ENCODE results near the gene KCNH2. TPM values are rescaled to one million over a fixed set of nuclear protein-coding genes. Genes with fewer than 3 reads are reported as not detected.

The KCNH2 gene
- total and polyA plus RNA-seq, 4 donors = 0.18 to 74.6 (median 0.33) TPM; not detected in 1

DNA sequence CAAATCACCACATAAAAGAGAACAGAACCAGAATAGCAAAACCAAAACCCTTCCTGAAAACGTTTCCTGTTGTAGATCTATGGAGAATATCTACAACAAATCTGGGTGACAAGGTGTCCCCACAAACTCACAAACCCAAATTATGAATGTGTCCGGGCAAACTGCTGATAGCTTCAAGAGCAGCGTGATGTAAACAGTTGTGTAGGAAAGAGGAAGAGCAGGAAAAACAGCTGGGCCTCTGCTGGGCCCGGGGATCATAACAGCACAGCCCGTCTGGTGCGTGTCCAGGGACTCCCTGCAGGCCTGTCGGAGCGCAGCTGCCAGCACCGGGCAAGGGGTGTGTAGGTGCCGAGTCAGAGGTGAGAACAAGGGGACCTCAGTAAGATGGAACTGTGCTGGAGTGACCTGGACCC, 53.7 kb downstream of the KCNH2 start:
- H3K27me3 ChIP-seq (ENCODE audit: control insufficient read depth in 4 of 4, insufficient read depth in 4 of 4, low read length in 3 of 4) = peaks cover 0 to 7% (median 0%) of the 10 kb centered on the region in 4 donors
- 64% methylated on average over 10 of the region's 10 CpGs for WGBS
- H3K9ac ChIP-seq (ENCODE audit: low read depth in 1 of 2, low read length in 2 of 2) = no peak overlapping the region
- H3K4me1 ChIP-seq (ENCODE audit: control insufficient read depth in 4 of 4, insufficient read depth in 4 of 4, low read length in 3 of 4) = no peaks in the 10 kb centered on the region
- H3K27ac ChIP-seq (ENCODE audit: low read depth in 1 of 2, low read length in 2 of 2) = no peak overlapping the region
- no peak for DNase-seq (ENCODE audit: low spot score)
- no peaks in the 10 kb centered on the region for H3K36me3 ChIP-seq (ENCODE audit: control insufficient read depth in 4 of 4, insufficient read depth in 3 of 4, low read depth in 1 of 4, low read length in 3 of 4)
- no peak for TF ChIP-seq JUND (IDR thresholded peaks at IDR 0.05)
- TF ChIP-seq, protein P1, sequence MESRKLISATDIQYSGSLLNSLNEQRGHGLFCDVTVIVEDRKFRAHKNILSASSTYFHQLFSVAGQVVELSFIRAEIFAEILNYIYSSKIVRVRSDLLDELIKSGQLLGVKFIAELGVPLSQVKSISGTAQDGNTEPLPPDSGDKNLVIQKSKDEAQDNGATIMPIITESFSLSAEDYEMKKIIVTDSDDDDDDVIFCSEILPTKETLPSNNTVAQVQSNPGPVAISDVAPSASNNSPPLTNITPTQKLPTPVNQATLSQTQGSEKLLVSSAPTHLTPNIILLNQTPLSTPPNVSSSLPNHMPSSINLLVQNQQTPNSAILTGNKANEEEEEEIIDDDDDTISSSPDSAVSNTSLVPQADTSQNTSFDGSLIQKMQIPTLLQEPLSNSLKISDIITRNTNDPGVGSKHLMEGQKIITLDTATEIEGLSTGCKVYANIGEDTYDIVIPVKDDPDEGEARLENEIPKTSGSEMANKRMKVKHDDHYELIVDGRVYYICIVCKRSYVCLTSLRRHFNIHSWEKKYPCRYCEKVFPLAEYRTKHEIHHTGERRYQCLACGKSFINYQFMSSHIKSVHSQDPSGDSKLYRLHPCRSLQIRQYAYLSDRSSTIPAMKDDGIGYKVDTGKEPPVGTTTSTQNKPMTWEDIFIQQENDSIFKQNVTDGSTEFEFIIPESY (IDR thresholded peaks at IDR 0.05) = no peak
- TF ChIP-seq, protein P2, sequence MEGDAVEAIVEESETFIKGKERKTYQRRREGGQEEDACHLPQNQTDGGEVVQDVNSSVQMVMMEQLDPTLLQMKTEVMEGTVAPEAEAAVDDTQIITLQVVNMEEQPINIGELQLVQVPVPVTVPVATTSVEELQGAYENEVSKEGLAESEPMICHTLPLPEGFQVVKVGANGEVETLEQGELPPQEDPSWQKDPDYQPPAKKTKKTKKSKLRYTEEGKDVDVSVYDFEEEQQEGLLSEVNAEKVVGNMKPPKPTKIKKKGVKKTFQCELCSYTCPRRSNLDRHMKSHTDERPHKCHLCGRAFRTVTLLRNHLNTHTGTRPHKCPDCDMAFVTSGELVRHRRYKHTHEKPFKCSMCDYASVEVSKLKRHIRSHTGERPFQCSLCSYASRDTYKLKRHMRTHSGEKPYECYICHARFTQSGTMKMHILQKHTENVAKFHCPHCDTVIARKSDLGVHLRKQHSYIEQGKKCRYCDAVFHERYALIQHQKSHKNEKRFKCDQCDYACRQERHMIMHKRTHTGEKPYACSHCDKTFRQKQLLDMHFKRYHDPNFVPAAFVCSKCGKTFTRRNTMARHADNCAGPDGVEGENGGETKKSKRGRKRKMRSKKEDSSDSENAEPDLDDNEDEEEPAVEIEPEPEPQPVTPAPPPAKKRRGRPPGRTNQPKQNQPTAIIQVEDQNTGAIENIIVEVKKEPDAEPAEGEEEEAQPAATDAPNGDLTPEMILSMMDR (IDR thresholded peaks at IDR 0.05; ENCODE audit: low read depth, low read length, missing input control) = no peak
- TF ChIP-seq HNF4G (IDR thresholded peaks at IDR 0.05) = no peak
- no peak overlapping the region for H3K4me3 ChIP-seq (ENCODE audit: low read depth in 1 of 3, low read length in 3 of 3)
- H3K9me3 ChIP-seq (ENCODE audit: control insufficient read depth in 4 of 4, low read length in 3 of 4) = no peaks in the 10 kb centered on the region

DNA sequence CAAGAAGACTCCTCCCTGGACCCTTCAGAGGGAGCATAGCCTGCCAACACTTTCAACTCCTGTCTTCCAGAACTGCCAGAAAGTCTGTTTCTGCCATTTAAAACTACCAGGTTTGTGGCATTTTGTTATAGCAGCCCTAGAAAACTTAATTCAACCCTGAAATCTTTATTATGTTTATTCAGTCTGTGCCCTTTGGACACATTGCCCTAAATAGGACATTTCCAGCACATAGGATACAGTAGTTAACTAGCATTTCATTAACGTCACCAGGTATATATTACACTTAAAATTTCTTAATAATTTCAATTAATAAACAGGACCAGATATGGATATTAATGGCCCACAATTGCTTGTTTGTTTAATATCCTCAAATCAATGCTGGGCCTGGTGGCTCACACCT, 54.3 kb downstream of the KCNH2 start:
- DNase-seq (ENCODE audit: low spot score) = no peak
- H3K36me3 ChIP-seq (ENCODE audit: control insufficient read depth in 4 of 4, insufficient read depth in 3 of 4, low read depth in 1 of 4, low read length in 3 of 4) = no peaks in the 10 kb centered on the region
- peaks cover 0 to 7% (median 0%) of the 10 kb centered on the region in 4 donors for H3K27me3 ChIP-seq (ENCODE audit: control insufficient read depth in 4 of 4, insufficient read depth in 4 of 4, low read length in 3 of 4)
- no peak overlapping the region for H3K4me3 ChIP-seq (ENCODE audit: low read depth in 1 of 3, low read length in 3 of 3)
- H3K27ac ChIP-seq (ENCODE audit: low read depth in 1 of 2, low read length in 2 of 2) = no peak overlapping the region
- TF ChIP-seq SP1 (IDR thresholded peaks at IDR 0.05) = no peak
- no peak overlapping the region for H3K9ac ChIP-seq (ENCODE audit: low read depth in 1 of 2, low read length in 2 of 2)
- H3K4me1 ChIP-seq (ENCODE audit: control insufficient read depth in 4 of 4, insufficient read depth in 4 of 4, low read length in 3 of 4) = no peaks in the 10 kb centered on the region
- 73% methylated on average over 1 of the region's 1 CpG for WGBS
- no peaks in the 10 kb centered on the region for H3K9me3 ChIP-seq (ENCODE audit: control insufficient read depth in 4 of 4, low read length in 3 of 4)

DNA sequence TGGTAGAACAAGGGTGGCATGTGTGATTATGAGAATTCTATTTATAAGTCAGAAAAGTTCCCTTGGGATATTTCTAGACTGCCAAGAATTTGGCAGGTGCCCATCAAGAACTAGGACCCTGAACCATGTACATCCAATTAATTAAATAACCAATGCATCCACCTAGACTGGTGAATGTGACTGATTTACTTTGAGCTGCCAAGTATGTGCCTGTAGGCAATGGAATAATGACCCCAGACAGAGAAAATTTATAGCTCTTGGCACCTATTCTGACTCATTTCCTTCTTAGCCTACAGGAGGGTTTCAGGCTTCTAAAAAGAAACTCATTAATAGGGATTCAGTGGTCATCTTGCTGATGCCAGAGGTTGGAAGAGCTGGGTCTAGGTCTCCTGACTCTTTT, 54.9 kb downstream of the KCNH2 start:
- no peak overlapping the region for H3K4me3 ChIP-seq (ENCODE audit: low read depth in 1 of 3, low read length in 3 of 3)
- no peaks in the 10 kb centered on the region for H3K36me3 ChIP-seq (ENCODE audit: control insufficient read depth in 4 of 4, insufficient read depth in 3 of 4, low read depth in 1 of 4, low read length in 3 of 4)
- H3K27me3 ChIP-seq (ENCODE audit: control insufficient read depth in 4 of 4, insufficient read depth in 4 of 4, low read length in 3 of 4) = peaks cover 0 to 4% (median 0%) of the 10 kb centered on the region in 4 donors
- H3K27ac ChIP-seq (ENCODE audit: low read depth in 1 of 2, low read length in 2 of 2) = no peak overlapping the region
- no peak overlapping the region for H3K9ac ChIP-seq (ENCODE audit: low read depth in 1 of 2, low read length in 2 of 2)
- no peaks in the 10 kb centered on the region for H3K9me3 ChIP-seq (ENCODE audit: control insufficient read depth in 4 of 4, low read length in 3 of 4)
- DNase-seq (ENCODE audit: low spot score) = no peak
- TF ChIP-seq HNF4G (IDR thresholded peaks at IDR 0.05) = no peak
- no peak for TF ChIP-seq HNF4A (conservative IDR thresholded peaks at IDR 0.05)
- TF ChIP-seq, protein P1 (IDR thresholded peaks at IDR 0.05) = no peak
- no peak for TF ChIP-seq EGR1 (IDR thresholded peaks at IDR 0.05; ENCODE audit: low read depth in 2 of 2)
- TF ChIP-seq, protein P2 (IDR thresholded peaks at IDR 0.05; ENCODE audit: low read depth, low read length, missing input control) = no peak
- TF ChIP-seq NR2F2 (IDR thresholded peaks at IDR 0.05) = no peak
- TF ChIP-seq, protein P3, sequence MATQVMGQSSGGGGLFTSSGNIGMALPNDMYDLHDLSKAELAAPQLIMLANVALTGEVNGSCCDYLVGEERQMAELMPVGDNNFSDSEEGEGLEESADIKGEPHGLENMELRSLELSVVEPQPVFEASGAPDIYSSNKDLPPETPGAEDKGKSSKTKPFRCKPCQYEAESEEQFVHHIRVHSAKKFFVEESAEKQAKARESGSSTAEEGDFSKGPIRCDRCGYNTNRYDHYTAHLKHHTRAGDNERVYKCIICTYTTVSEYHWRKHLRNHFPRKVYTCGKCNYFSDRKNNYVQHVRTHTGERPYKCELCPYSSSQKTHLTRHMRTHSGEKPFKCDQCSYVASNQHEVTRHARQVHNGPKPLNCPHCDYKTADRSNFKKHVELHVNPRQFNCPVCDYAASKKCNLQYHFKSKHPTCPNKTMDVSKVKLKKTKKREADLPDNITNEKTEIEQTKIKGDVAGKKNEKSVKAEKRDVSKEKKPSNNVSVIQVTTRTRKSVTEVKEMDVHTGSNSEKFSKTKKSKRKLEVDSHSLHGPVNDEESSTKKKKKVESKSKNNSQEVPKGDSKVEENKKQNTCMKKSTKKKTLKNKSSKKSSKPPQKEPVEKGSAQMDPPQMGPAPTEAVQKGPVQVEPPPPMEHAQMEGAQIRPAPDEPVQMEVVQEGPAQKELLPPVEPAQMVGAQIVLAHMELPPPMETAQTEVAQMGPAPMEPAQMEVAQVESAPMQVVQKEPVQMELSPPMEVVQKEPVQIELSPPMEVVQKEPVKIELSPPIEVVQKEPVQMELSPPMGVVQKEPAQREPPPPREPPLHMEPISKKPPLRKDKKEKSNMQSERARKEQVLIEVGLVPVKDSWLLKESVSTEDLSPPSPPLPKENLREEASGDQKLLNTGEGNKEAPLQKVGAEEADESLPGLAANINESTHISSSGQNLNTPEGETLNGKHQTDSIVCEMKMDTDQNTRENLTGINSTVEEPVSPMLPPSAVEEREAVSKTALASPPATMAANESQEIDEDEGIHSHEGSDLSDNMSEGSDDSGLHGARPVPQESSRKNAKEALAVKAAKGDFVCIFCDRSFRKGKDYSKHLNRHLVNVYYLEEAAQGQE (IDR thresholded peaks at IDR 0.05) = no peak
- TF ChIP-seq, protein P4, sequence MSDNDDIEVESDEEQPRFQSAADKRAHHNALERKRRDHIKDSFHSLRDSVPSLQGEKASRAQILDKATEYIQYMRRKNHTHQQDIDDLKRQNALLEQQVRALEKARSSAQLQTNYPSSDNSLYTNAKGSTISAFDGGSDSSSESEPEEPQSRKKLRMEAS (IDR thresholded peaks at IDR 0.05) = no peak
- no peak for TF ChIP-seq JUND (IDR thresholded peaks at IDR 0.05)
- TF ChIP-seq YY1 (IDR thresholded peaks at IDR 0.05) = no peak
- no peak for TF ChIP-seq FOXA2 (IDR thresholded peaks at IDR 0.05)
- TF ChIP-seq, protein P5, sequence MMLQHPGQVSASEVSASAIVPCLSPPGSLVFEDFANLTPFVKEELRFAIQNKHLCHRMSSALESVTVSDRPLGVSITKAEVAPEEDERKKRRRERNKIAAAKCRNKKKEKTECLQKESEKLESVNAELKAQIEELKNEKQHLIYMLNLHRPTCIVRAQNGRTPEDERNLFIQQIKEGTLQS (IDR thresholded peaks at IDR 0.05) = no peak
- no peak for TF ChIP-seq TAF1 (conservative IDR thresholded peaks at IDR 0.05)
- TF ChIP-seq RAD21 (IDR thresholded peaks at IDR 0.05) = no peak
- no peaks in the 10 kb centered on the region for H3K4me1 ChIP-seq (ENCODE audit: control insufficient read depth in 4 of 4, insufficient read depth in 4 of 4, low read length in 3 of 4)
